Stimulated activated CD8-positive, alpha-beta memory T cell treated with anti-CD3 and anti-CD28 coated beads, Interleukin-15, amount 100 ng/mL, for 48 hours (primary cell): ENCODE measurements around the gene HOXC4.

Source experiments
- DNase-seq, 2 donors: peaks; one replicate each; pipeline ENCODE4 v3.0.0-alpha.2; 2020; ENCODE audit warnings: low read depth in 2 of 2

The HOXC4 gene

DNA sequence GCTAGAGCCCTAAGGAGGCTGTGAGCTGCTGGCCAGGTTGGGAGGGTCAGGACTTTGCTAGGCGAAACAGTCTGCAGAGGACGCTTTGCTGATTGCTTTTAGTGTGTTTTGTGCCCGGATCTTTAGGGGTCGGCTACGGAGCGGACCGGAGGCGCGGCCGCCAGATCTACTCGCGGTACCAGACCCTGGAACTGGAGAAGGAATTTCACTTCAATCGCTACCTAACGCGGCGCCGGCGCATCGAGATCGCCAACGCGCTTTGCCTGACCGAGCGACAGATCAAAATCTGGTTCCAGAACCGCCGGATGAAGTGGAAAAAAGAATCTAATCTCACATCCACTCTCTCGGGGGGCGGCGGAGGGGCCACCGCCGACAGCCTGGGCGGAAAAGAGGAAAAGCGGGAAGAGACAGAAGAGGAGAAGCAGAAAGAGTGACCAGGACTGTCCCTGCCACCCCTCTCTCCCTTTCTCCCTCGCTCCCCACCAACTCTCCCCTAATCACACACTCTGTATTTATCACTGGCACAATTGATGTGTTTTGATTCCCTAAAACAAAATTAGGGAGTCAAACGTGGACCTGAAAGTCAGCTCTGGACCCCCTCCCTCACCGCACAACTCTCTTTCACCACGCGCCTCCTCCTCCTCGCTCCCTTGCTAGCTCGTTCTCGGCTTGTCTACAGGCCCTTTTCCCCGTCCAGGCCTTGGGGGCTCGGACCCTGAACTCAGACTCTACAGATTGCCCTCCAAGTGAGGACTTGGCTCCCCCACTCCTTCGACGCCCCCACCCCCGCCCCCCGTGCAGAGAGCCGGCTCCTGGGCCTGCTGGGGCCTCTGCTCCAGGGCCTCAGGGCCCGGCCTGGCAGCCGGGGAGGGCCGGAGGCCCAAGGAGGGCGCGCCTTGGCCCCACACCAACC lies 23.9 kb upstream of the HOXC4 start:
- no peak for DNase-seq

DNA sequence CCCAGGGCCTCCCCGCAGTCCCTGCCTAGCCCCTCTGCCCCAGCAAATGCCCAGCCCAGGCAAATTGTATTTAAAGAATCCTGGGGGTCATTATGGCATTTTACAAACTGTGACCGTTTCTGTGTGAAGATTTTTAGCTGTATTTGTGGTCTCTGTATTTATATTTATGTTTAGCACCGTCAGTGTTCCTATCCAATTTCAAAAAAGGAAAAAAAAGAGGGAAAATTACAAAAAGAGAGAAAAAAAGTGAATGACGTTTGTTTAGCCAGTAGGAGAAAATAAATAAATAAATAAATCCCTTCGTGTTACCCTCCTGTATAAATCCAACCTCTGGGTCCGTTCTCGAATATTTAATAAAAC lies 23.2 kb upstream of the HOXC4 start:
- no peak for DNase-seq

DNA sequence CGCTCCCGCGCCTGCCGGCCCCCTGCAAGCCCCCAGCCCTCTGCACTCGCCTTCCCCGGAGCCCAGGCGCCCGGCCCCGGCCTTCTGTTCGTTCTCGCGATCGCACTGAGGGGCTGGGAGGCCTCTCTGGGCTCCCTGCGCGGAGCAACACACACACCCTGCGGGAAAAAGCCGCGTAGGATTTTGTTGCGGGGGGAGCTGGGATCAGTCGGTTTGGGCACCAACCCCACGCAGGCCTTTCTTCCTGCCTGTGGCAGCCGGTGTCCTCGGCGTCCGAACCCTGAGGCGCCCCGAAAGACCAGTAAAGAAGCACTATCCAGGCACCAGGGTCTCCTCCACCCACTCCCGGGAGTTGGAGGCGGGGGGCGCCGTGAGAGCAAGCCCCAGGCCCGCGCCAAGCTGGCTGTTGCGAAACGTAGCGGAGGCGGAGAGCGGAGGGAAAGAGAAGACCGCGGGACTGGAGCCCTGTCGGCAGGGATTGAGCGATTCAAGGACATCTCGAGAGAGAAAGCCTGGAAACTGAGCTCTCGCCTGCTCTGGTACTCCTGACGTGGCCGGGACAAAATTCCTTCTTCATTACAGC lies 22.7 kb upstream of the HOXC4 start:
- DNase-seq: no peak

DNA sequence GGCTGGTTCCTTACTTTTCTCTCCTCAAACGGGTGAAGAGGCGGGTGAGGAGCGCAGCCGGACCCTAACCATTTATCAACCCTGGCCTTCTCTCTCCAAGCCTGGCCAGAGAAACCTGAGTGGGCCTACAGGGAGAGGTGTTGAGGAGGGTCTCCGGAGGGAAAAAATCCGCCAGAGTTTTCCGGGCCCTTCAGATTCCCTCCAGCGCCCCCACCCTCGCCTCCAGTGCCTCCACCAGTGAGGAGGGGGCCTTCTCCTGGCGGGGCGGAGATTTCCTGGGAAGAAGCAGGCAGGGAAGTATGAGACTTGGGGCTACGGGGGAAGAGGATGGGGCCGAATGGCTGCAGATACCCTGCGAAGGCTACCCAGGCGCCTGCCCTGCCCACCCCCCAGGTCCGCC lies 22.2 kb upstream of the HOXC4 start:
- DNase-seq: no peak

DNA sequence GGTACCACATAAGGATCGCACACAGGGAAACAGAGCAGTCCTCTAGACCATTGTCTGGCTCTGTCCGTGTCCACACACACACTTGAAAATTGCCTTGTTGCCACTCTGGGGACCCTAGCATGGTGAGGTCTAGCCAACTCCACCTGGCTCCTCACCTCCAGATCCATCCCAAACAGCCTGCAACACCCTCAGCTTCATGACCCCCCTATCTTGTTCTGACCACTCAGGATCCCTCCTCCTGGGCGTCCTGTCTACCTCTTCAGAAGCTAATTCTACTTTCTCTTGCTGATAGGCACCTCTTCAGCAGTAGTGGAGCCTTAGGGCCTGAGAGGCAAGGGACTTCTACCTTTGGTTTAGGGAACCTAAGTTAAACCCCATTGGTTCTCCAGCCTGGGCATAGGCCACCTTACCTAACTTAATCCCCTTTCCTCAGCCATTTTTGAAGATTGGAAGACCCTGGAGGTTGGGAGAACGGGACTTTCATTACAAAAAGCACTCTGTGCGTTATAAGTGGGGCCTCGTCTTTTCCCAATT lies 21.5 kb upstream of the HOXC4 start:
- no peak for DNase-seq

DNA sequence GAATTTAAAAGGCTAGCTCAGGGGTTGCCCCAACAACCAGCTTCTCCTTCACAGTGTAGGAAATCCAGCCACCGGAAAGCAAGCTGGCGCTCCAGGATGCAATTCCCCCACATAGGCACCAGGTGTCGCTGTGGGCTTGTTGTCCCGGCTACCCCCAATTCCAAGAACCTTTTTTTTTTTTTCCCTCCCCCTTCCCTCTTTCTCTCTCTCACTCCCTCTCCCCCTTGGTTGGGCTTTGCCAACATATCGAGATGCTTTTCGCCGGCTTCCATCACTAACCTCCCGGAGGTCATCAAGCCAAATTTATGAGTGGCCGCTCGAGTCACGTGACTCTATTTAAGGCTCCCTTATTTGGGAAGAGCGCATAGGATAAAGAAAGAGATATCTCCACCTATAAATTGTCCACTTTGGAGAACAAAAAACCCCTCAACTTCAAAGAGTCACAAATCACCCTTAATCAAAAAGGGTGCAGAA lies 21.0 kb upstream of the HOXC4 start, which contains the start of gene HOXC5:
TSS of gene HOXC5 (plus strand) at position 424 of the 474 bp plus-strand sequence. CDS start 73 bp downstream, outside the sequence.
- DNase-seq: peak in 1 of 2 donors; percentile 38

DNA sequence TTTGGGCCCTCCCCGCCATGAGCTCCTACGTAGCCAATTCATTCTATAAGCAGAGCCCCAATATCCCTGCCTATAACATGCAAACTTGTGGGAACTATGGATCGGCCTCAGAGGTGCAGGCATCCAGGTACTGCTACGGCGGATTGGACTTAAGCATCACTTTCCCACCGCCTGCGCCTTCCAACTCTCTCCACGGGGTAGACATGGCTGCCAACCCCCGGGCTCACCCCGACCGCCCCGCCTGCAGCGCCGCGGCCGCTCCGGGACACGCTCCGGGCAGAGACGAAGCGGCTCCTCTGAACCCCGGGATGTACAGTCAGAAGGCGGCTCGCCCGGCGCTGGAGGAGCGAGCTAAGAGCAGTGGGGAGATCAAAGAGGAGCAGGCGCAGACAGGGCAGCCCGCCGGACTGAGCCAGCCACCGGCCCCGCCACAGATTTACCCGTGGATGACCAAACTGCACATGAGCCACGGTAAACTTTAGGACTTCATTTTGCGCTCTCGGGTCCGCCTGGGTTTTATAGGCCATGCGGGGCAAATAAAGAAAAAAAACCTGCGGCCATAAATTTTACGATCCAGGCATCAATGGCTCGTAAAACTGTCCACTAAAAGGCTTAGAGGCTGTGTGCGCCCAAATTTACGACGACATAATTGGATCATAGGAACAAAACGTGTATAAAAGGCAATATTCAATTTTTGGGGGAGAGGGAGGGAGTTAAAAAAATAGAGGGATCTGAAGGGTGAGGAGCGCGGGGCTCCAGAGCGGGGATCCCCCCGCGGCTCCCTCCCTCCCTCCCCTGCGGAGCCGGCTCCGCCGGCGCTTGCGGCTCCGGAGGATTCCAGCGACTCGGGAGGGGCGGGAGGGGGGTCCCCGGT lies 20.3 kb upstream of the HOXC4 start:
- DNase-seq: no peak

DNA sequence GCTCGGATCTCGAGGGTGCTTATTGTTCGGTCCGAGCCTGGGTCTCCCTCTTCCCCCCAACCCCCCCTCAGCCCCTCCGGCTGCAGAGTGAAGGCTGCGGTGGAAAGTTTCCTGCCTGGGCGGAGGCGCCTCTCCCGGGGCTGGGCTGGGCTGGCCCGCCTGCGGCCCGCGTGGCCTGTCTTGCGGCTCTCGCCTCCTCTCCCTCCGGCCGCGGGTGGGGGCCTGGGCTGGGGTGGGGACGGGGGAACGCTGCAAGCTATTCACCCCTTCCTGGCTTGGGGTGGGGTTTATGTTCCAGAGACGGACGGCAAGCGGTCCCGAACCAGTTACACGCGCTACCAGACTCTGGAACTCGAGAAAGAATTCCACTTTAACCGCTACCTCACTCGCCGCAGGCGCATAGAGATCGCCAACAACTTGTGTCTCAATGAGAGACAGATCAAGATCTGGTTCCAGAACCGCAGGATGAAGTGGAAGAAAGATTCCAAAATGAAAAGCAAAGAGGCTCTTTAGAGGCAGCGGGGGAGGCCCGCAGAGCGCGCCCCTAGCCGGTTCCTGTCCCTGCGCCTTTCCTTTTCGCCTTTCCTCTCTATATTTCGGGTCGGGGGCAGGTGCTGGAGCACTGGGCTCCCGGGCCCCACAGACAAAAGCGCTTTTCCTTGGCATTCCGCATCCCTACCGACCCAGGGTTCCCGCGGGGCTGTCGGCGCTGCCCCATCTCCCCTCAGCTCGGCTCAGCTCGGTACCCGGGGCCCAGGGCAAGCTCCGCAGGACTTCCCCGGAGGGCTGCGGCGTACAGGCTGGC lies 19.5 kb upstream of the HOXC4 start:
- no peak for DNase-seq

DNA sequence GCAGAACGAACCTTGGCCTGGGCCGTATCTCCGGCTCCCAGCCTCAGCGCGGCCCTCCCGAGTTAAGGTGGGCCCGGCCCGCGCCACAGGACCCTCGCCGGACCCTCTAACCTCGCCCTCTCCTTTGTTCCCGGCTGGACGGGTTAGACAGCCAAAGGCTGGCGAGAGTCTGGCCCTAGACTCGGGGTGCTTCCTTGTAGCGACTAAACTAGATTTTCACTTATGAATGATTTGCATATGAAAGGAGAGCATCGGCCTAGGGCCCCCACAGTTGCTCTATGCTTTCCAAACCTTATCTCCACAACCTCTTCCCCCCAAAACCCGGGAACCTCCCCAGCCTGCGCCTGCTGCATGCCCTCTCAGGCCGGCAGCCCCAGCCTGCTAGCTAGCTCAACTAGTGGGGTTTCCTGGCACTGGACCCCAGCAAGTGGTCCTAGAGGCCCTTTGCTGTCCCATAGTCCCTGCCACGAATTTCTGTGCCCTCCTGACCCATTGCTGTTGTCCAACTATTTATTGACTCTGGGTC lies 18.8 kb upstream of the HOXC4 start:
- no peak for DNase-seq

DNA sequence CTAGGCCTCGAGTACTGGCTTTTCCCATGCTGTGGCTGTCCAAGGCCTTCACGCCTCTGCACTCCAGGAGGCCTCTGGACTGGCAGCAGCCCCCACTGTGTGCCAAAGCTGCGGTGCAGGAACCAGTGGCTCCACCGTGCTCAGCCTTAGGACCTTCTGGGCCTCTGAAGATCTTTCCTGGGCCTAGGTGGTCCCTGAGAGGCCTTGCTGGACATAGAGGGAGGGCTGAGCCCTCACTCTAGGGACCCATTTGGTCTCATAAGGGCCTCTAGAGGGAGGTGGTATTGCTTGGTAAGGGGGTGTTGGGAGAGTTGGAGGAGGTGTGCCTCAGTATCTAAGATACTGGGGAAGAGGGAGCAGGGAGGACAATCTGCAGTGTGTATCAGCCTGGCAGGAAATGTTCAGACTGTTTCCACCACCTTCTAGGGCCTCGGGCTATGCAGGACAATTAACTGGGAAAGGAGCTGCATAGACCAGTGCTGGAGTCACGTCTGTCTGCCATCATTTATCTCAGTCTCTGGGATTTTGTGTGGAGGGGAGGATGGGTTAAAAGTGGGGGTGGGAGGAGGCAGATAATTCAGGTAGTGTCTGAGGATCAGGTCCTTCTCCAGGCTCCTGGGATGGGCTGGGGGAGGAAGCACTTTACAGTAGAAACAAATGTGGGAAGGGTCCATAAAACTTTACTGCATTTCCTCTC lies 17.9 kb upstream of the HOXC4 start:
- DNase-seq: no peak

DNA sequence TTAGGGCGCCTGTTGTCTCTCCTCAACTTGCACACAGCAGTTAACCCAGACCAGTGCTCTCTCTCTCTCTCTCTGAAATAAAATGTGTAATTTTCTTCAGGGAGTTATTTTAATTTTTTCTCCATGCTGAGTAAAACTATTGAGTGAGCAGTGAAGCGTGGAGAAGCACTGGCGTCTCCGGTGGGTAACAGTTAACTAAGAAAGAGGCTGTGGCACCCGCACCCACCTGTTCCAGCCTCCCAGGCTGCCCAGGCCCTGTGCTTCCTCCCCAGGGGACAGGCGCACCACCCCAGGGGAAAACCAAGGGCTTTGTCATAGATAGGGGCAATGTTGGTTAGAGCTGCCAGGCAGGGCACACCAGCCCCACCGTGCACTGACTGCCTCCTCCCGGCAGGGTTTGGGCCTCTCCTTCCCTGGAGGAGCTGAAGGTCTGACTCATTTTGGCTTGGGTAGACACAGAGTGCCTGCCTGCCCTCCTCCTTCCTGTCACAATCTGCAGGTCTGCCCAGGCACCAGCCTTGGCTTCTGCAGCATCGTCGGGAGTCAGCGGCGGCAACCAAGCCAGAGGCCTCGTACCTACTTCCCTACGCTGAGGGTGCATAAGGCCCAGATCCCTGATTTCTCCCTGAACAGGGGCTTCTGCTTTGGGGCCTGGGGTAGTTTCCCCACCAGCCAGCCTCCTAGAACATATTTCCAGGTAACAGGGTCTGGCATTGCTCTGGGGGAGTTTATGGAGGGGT lies 16.8 kb upstream of the HOXC4 start:
- DNase-seq: no peak

DNA sequence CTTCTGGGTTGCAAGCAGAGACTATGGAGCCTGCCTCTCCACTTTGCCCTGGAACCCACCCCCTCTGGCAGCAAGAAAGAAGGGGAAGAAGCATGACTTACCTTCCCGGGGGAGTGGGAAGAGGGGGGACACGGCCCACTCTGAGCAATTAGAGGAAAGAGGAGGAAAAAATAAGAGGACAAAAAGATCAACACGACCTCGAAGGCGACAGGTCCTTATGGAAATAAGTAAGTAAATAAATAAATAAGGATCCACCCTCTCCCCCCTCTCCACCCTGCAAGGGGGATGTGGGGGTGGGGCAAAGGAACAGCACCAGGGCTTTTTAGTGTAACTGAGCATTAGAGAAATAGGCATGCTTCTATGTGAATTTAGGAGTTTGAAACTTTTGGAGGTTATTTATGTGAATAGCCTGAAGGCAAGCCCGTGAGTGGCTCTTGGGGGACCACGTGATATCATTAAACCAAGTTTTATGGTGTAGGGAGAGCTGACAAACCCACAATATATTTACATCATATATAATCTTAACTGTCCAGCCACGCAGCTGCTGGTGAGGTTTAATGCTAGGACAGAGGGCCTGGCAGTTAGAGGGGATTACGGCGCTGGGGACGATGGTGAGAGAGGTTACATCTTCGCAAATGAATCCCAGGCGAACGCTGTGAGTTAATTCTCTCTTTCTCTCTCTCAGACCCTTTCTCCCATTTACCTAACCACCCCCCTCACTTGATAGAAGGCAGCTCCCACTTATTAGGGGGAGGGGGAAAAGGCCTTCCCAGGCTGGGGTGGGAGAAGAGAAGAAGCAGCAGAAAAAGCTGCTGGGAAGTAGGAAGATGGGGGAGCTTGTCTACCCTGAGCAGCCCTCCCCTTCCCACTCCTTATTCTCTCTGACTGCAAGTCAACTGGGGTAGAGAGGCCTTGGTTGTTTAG lies 16.0 kb upstream of the HOXC4 start:
- DNase-seq: no peak

DNA sequence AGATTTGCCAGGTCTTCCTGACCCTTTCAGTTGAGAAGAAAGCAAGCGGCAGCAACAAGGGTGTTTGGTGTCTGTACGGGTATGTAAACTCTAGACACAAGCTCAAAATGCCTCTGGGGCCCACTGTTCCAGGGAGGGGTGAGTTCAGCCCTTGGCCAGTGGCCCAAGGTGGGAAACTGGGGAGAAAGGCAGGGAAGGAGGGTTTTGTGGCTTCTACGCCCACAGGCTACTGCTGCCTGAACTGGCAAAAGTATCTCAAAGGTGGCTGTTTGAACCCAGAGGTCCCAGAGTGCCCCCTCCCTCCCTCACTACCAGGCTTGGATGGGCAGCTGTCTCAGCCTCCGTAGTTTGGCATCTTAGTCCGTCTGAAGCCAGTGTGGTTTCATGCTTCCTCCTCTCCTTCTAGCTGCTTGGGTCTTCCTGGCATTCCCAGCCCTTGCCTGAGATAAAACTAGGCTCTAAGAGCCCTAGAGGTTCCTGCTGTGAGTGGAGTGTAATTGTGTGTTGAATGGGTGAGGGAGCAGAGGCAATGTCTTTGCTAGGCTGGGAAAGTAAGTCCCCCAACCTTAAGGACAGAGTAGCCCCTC lies 15.3 kb upstream of the HOXC4 start:
- DNase-seq: no peak

DNA sequence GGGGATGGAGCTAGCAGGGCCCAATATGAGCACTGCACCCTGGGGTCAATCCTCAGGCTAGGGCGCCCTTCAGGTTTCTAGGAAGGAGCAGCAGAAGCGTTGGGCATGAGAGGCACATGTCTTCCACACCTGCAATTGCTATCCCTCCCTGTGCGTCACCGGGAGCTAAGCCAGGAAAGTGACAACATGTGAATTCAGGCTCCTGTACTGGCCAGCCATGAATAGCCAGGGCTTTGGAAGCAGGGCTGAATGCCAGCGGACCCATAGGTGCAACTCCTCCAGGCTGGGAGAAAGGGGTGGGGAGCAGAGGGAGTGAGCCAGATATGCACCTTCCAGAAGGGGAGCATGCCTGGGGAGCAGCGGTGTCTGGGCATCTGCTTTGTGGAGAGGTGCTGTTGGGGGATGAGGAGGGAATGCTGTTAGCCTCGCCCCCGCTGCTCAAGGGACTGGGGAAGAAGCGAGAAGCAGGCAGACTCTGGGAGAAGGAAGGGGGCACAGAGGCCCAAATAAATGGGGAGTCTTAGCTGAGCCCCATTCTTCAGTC lies 14.7 kb upstream of the HOXC4 start:
- DNase-seq: no peak

DNA sequence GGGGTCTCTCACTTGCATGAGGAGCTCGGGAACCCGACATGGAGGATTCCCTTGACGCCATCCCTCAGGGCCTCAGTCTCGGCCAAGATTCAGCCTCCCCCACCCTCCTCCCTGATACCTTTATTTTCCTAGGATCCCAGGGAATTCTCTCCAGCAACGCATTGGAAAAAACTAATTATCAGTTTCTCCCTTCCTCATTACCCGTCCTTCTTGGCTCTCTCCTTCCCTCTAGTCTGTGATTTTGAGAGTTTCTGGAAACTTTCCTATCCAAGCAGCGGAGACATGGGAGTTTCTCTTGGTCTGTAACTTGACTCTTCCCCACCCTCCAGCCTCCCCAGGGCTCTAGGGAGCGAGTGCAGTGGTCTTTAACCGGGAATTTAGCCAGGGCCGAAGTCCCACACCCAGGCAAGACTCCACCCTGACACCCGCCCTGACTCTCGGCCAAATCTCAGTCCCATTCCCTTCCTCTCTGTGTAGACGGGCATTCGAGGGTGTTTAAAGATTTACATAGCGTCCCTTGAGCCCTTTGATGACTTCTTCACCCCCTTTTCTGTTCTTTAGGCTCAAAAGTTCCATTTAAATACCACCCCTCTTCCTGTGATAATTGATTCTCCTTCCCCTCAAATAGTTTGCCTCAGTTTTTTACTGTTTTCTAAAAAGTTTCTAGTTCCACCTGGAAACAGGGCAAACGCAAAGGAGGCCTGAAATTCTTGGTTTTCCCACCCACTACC lies 14.1 kb upstream of the HOXC4 start:
- DNase-seq: no peak

DNA sequence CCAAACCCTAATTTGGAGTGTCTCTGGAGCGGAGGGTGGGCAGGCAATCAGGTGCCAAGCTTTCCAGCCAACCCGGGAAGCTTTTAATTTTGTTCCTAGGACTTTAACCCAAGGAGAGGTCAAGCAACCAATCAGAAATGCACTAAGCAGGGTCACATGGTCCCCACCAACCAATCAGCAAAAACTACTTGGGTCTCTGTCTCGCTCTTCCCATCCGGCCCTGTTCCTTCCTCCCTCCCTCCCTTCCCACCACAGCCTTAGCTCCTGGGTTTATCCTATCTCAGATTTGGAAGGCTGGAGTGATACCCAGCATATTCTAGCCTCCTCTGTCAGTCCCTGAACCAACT lies 13.5 kb upstream of the HOXC4 start:
- DNase-seq: no peak

DNA sequence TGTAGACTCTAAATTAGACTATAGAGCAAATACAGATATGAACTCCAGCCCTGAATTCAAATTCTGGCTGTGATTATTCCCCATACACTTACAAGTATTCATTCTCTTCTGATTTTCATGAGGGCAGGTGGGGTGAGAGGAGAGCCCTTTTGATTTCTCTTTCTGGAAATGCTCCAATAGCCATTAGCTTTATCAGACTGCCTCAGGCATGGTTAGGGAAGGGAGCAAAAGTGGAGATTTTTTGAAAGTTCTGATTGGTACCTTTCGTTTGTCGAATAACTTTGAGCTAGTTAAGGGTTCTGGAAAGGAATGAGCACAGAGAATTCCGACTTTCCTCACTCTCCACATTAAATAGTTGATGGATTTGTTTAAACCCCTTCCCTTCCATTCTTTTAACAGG lies 13.0 kb upstream of the HOXC4 start:
- no peak for DNase-seq
